Astrocyte of the cerebellum (primary cell): ENCODE results near the gene DUSP19.

Experiments used
- DNase-seq: peaks from one replicate; pipeline ENCODE4 v3.0.0-alpha.2; 2011; ENCODE audit warnings: low read depth
- H3K4me3 ChIP-seq: 2 replicates; pipeline ENCODE4 v1.5.1; 2011; ENCODE audit warnings: mild to moderate bottlenecking, low read depth, low read length, moderate library complexity
- in situ Hi-C: cut with HindIII; loops from 2 replicates; pipeline ENCODE4 v1.10.0; 2017; ENCODE audit warnings: low sequenced_read_pairs
- TF ChIP-seq, protein P1 (sequence below): IDR thresholded peaks from 2 replicates; pipeline ENCODE4 v1.5.1; 2012; ENCODE audit warnings: low read length, low read depth, moderate library complexity, mild to moderate bottlenecking; ENCODE audit errors: missing control alignments

The DUSP19 gene

DNA sequence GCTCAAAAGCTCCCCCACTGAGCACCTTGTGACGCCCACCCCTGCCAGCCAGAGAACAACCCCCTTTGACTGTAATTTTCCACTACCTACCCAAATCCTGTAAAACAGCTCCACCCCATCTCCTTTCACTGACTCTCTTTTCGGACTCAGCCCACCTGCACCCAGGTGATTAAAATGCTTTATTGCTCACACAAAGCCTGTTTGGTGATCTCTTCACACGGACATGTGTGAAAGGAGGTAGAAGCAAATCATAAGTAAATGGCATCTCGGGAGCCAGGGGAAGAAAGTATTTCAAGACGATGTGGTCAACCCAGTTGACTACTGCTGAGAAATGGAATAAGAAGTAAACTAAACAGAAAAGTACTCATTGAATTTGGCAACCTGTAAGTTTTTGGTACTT, 29.1 kb upstream of the DUSP19 start:
- TF ChIP-seq, protein P1, sequence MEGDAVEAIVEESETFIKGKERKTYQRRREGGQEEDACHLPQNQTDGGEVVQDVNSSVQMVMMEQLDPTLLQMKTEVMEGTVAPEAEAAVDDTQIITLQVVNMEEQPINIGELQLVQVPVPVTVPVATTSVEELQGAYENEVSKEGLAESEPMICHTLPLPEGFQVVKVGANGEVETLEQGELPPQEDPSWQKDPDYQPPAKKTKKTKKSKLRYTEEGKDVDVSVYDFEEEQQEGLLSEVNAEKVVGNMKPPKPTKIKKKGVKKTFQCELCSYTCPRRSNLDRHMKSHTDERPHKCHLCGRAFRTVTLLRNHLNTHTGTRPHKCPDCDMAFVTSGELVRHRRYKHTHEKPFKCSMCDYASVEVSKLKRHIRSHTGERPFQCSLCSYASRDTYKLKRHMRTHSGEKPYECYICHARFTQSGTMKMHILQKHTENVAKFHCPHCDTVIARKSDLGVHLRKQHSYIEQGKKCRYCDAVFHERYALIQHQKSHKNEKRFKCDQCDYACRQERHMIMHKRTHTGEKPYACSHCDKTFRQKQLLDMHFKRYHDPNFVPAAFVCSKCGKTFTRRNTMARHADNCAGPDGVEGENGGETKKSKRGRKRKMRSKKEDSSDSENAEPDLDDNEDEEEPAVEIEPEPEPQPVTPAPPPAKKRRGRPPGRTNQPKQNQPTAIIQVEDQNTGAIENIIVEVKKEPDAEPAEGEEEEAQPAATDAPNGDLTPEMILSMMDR, result no peak
- in situ Hi-C loops, result no loop called here
- no peak overlapping the region for H3K4me3 ChIP-seq

DNA sequence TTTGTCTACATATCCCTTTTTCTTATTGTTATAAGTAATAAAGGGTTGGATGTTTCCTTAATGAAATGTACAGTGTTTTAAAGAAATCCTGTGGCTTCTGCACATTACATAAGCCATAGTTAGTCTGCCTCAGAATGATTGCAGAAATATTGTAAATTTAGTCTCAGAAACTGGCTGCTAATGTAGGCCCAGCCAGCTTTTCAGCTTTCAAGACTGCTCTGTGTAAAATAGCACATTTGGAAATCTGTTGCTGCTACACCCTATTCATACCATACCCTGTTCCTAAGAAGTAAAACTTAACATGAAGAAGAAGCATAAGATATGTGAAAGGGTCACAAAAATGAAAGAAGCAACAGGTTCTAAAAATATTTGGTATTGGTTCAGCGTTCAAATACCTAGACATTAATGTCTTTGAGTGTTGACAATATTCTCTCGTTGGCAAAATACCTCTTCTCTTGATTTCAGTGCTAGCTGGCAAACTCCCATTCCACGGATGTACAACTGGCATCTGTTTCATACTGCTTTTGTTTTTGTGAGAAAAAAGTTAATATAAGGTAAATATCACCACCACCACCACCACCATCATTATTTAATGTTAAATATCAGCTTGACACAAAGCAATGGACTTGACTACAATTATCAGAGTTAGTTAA, 21.1 kb upstream of the DUSP19 start:
- no peak for DNase-seq
- in situ Hi-C loops, result no loop called here

More for the DNA sequence above, 29.1 kb upstream of the DUSP19 start:
- no peak for DNase-seq

DNA sequence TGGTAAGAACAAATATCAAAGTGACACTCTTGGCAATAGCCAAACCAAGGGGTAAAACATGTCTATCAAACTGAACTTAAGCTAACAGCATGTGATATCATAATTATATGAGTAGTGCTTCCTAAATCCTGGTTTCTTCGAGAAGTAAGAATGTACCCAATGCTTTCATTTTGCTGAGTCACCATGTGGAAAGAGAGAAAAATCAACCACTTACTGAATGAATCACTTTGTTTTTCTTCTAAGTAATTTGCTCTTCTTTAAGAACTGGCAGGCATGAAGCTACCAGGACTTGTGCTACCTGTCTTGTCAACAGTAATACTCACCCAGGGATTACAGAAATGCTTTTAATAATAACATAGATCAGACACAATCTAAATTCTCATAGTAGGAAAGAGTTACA, 19.0 kb upstream of the DUSP19 start:
- no peak overlapping the region for H3K4me3 ChIP-seq
- in situ Hi-C loops, result no loop called here
- DNase-seq, result peak; percentile 62
- TF ChIP-seq, protein P1, result no peak

More for the DNA sequence above, 21.1 kb upstream of the DUSP19 start:
- no peak overlapping the region for H3K4me3 ChIP-seq
- TF ChIP-seq, protein P1, result no peak

DNA sequence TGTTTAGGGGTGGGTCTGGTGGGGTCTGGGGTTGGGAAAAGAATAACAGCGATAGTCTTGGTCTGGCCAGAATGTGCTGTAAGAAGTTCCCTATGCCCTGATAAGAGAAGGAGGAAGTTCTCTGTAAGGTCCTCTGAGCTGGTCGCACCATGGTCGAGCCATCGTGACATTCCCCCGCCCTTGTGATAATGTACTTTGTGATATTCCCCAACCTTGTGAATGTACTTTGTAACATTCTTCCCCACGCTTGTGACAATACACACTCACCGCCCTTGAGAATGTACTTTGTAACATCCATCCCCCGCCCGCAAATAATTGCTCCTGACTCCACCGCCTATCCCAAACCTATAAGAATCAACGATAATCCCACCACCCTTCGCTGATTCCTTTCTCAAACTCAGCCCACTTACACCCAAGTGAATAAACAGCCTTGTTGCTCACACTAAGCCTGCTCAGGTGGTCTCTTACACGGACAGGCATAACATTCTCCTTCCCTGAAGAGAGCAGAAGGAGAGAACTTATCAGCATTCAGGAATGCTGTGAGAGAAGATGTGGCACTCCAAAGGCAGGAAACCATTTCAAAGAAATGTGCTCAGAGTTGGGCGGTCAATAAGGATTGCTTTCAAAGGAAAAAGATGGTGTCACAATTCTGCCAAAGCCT, 17.8 kb upstream of the DUSP19 start:
- no peak for DNase-seq
- no peak overlapping the region for H3K4me3 ChIP-seq
- TF ChIP-seq, protein P1, result no peak
- in situ Hi-C loops, result no loop called here

DNA sequence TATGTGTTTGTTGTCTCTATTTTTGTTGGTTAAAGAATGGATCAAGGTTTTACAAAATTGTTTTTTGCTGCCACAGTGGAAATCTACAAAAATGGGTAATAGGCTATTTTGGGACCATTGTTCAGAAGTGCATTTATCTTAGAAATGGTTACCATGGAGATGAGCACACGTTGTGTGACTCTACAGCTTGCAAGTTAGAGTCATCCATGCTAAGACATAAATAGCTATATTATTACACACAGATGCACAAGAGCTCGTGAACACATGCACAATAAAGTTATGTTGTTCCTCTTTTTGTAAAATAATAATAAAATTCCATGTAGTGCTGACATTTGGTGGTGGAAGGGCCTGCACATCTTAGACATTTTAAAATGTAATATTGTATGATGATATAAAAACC, 15.5 kb upstream of the DUSP19 start:
- in situ Hi-C loops, result no loop called here
- no peak for DNase-seq
- TF ChIP-seq, protein P1, result no peak
- no peak overlapping the region for H3K4me3 ChIP-seq

DNA sequence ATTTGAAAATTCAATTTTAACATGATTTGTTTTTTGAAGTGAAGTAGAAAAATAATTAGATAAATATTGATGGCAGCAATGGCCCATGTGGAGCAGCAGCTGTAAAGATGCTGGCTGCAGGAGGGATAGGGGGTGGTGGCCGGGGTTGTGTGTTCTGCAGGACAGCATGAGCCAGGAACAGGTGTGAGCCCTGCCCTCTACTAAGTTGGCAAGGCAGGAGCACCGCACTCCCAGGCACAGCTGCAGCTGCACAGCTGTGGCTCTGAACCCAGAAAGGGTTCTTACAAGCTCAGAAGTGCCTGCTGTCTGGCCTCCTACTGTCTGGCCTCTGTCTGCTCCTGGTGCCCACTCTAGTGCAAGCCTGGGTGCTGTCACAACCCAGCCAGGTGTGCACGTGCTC, 10.0 kb upstream of the DUSP19 start:
- no peak overlapping the region for H3K4me3 ChIP-seq
- in situ Hi-C loops, result no loop called here
- no peak for DNase-seq
- TF ChIP-seq, protein P1, result no peak
